Stimulated activated CD8-positive, alpha-beta memory T cell treated with anti-CD3 and anti-CD28 coated beads, Interleukin-4, amount 100 ng/mL, for 48 hours (primary cell): ENCODE results near the gene UACA.
"Not testable (repeated sequence)": the region's sequence is repeated elsewhere in the genome, so short reads cannot be mapped to it uniquely, and the experiment has no call there.

Source experiments
- DNase-seq: peaks from one replicate; pipeline ENCODE4 v3.0.0-alpha.2; 2020

The UACA gene

DNA sequence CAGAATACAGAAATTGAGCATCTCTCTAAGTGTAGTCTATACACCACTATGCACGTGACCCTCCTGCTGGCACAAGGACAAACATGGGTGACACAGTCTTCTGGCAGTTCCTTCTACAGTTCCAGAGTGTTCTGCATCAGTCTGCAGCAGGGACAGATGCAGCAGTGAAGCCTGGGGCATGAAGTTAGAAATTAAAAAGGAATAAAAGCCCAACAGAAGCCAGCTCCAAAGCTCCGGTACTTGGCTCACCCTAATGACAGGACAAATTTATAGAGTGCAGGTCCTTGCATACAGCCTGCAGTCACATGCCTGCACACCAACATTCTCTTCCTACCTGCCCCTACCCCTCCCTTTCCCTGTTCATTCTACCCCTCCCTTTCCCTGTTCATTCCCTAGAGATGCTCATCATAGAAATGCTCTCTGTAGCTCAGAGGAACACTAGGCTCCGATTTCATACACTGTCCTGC lies 15.0 kb downstream of the UACA start:
- no peak for DNase-seq

- not testable (repeated sequence) for DNase-seq
Observed at GRCh38 chr15:70746598-70746997, 16.8 kb downstream of the UACA start.

DNA sequence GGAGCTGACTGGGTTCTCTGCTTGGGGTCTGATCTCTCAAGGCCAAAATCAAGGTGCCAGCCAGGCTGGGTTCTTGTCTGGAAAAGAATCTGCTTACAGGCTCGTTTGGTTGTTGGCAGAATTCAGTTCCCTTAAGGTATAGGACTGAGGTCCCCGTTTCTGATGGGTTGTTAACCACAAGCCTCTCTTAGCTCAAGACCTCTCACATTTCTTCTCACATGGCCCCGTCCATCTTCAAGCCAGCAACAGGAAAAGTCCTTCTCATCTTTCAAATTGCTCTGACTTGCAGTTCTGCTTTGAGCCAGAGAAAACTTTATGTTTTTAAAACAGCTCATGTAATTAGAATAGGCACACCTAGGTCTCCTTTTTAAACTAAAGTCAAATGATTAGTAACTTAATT lies 20.4 kb downstream of the UACA start:
- no peak for DNase-seq

- DNase-seq, result no peak
Observed at GRCh38 chr15:70741677-70742293, 21.6 kb downstream of the UACA start.

GRCh38 chr15:70741107-70741531 lies 22.2 kb downstream of the UACA start:
- no peak for DNase-seq

DNA sequence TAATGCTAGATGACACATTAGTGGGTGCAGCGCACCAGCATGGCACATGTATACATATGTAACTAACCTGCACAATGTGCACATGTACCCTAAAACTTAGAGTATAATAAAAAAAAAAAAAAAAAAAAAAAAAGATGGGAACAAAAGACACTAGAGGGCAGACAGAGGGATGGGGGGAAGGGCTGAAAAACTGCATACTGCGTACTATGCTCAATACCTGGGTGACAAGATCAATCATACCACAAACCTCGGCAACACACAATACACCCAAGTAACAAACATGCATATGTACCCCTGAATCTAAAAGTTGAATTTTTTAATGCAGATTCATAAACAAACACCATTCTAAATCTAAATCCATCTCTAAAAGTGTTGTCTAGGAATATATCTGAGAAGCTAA lies 28.3 kb downstream of the UACA start:
- not testable (repeated sequence) for DNase-seq

GRCh38 chr15:70729164-70729563 lies 34.2 kb downstream of the UACA start:
- no peak for DNase-seq

DNA sequence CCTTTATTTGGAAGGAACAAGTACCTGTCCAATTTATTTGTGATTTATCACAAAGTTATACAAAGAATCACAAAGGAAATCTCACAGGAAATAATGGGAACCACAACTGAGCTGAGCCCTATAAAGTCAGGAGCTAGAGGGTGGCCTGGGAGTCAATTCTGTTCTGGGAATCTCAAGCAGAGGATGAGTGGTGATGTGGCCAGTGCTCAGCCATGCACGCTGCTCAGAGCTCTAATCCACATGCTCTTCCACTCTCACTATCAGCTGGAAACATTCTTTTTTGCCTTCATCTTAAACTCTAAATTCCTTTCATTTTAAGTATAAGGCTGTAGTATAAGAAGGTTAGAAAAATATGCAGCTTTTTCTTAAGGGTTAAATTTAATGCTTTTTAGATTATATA lies 36.6 kb downstream of the UACA start:
- DNase-seq, result no peak

GRCh38 chr15:70723927-70724326 lies 39.4 kb downstream of the UACA start:
- no peak for DNase-seq

DNA sequence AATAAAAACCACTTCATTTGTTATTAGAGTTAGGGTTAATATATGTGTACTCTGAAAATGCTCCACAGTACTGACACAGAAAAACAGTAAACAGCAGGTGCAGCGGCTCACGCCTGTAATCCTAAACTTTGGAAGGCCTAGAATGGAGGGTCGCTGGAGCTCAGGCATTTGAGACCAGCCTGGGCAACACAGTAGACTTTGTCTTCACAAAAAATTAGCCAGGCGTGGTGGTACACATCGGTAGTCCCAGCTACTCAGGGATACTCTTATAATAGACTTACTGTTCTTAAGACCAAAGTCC lies 40.3 kb downstream of the UACA start:
- DNase-seq, result no peak

- no peak for DNase-seq
Observed at GRCh38 chr15:70722266-70723121, 40.9 kb downstream of the UACA start.

DNA sequence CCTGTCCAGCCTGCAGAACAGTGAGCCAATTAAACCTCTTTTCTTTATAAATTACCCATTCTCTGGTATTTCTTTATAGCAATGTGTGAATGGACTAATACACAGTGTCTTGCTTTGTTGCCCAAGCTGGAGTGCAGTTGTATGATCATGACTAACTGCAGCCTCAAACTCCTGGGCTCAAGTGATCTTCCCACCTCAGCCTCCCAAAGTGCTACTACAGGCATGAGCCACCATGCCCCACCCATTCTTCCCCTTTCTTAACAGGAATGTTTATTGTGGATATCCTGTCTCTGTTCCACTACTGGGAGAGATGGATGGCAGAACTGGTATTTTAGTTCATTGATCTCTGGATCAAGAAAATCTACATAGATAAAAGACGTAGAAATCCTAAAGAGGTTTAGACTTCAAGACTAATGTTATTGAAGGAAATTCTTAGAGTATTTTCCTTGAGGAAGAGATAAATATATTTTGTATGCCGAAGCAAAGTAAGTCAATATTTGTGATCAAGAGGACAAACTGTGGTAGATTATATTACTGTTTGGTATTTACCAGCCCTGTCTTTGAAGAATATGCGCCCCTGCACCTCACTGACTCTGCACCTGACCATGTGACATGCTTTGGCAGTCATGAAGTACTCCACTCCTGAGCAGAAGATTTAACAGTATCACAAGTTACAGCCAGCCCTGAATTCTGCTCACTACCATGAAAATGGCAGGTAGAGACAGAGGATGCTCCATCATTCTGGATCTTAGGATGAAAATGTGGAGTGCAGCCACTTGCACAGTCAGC lies 42.9 kb downstream of the UACA start:
- no peak for DNase-seq

DNA sequence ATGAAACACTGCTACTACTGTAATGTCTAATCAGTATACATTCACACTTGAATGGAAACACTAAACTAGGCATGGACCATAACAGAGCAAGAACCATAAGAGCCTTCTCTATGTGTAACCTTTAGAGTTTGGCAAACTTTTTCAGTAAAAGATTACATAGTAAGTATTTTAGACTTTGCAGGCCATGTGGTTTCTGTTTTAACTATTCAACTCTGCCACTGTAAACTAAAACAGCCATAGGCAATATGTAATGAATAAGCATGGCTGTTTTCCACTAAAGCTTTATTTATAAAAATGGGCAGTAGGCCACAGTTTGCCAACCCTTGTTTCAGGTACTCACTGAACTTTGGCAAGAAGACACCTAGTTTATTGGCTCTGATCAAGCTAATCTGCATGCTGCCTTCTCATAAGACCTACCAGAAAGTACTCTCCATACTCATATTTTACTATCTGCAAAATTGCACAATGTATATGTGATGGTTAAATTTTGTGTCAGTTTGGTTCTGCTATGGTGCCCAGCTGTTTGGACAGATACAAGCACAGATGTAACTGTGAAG lies 46.0 kb downstream of the UACA start:
- no peak for DNase-seq

DNA sequence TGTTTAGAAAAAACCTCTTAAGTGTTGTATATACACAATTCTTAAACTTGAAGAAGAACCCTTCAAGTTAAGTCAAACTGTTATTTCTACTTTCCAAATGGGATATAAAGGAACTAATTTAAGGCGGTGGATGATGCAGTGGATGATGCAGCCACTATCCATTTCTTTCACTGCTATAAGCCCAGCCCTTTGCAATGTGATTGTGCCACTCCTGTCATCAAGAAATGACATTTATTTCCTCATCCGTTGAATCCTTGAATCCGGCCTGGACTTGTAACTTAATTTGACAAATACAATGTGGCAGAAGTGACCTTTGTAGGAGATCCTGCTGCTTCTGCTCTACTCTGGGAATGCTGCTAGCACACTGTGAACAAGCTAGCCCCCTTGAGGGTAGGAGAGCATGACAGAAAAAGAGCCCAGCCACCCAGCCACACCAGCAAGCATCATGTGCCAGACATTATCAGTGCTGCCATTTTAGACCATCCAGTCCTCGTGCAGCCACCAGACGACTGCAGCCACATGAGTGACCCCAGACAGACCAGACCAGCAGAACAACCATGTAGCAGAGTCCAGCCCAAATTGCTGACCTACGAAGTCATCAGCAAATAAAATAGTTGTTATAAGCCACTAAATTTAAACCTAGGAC lies 47.4 kb downstream of the UACA start:
- no peak for DNase-seq

DNA sequence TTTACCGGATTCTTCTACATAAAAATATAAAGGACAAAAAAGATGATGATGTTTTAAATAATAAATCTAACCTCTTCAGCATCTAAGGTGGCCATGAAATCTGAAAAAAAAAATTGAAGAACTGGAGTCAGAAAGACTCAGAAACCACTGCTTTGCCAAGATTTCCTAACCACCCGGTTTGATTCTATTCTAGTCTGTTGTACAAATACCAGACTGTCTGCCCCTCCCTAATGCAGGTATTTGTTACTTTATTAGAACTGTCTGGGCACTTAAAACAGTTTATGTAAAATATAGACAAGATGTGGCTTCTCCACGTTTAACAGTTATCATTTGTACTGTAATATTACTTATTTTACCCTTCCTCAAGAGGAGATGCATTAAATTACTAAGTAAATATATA lies 48.8 kb downstream of the UACA start:
- no peak for DNase-seq

DNA sequence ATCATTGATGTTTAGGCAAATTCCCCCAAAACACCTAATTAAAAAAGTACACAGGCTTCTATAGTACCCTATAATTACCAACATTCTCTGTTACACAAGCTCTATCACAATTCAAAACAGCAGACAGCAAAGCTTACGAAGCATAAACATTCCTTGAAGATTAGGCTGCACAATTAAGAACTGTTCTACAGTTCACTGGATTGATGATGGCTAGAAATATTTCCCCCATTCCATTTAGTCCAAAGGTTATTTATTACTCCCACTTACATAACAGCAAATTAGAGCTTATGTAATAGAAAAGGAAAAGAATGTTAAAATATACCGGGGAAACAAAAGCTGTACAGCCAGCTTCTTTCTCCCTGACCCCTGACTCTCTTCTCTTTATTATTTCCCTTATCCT lies 49.3 kb downstream of the UACA start:
- DNase-seq, result no peak

GRCh38 chr15:70712271-70712670 lies 51.1 kb downstream of the UACA start:
- no peak for DNase-seq

GRCh38 chr15:70710714-70711113 lies 52.6 kb downstream of the UACA start:
- DNase-seq, result no peak

DNA sequence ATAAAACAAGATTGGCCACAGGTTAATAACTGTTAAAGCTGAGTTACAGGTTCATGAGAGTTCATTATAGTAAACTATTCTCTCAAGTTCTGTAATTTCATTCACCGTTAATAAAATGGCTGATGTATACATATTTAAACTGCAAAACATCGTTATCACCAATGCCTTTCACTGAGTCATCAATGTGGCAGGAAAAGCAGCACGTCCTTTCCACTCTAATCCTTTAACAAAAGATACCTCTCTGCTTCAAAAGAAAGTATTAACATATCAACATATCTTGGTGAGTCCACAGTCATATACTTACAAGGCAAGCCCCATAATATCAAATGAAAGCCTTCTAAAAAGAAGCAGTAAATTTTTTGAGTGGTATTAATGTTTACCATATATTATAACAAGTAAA lies 54.5 kb downstream of the UACA start:
- no peak for DNase-seq

DNA sequence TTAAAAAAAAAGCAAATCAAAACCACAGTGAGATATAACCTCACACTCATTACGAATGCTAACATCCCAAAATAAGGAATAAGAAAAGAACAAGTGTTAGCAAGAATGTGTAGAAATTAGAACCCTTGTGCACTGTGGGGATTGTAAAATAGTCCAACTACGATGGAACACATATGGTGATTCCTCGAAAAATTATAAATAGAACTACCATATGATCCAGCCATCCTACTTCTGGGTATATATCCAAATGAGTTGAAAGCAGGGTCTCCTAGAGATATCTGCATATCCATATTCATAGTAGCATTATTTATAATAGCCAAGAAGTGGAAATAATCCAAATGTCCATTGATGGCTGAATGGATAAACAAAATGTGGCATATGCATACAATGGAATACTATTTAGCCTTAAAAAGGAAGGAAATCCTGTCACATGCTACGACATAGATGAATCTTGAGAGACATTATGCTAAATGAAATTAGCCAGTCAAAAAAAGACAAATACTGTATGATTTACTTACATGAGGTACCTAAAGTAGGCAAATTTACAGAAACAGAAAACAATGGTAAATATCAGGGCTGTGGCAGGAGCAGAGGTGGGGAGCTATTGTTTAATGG lies 55.6 kb downstream of the UACA start:
- DNase-seq, result no peak

GRCh38 chr15:70704731-70705130 lies 58.6 kb downstream of the UACA start:
- no peak for DNase-seq

DNA sequence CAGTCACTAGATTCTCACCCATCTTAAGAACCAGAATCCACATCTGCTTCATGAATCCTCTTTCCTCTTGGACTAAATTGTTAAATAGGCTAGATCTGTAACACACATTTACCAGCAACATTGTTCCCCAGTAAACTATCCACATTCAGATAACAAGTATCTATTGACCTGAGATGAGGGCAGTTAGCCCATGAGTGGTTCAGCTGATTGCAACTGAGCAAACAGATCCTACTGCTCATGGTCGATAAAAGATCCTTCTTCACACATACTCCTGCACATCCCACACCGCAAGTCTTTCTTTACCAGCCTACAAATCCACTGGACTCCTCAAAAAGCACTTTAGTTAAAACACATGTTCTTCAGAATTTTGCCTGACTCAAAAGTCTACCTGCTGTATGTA lies 59.2 kb downstream of the UACA start:
- no peak for DNase-seq
